AG09309 (cell line): ENCODE measurements around the gene COL1A1.

ENCODE experiments used
- DNase-seq: peaks from one replicate; pipeline ENCODE4 v3.0.0-alpha.2; 2010; ENCODE audit warnings: low read depth
- H3K4me3 ChIP-seq: 2 replicates; pipeline ENCODE4 v1.5.1; 2011; ENCODE audit warnings: mild to moderate bottlenecking, low read depth, low read length, moderate library complexity; ENCODE audit not compliant: control insufficient read depth
- CTCF ChIP-seq: IDR thresholded peaks from 2 replicates; pipeline ENCODE4 v1.5.1; 2011; ENCODE audit warnings: mild to moderate bottlenecking, low read depth, low read length, inconsistent platforms; ENCODE audit not compliant: insufficient read depth, control insufficient read depth; ENCODE audit errors: missing control alignments

Gene COL1A1

DNA sequence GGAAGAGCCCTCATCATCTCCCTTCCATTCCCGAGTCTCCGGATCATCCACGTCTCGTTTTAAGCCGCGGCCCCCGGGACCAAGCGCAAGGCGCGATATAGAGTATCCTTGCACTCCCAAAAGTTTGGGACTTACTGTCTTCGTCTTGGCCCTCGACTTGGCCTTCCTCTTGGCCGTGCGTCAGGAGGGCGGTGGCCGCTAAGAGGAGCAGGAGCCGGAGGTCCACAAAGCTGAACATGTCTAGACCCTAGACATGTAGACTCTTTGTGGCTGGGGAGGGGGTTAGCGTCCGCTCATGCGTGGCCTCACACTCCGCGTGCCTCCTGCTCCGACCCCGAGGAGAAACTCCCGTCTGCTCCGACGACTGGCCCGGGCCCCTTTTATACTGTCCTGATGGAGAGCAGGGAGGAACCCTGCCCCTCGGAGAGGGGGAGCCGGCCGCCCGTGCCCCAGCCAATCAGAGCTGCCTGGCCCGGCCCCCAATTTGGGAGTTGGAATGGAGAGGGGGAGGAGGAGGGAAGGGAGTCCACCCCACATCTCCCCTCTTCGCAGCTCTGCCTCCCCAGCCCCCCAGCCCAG lies at the start of gene COL1A1:
COL1A1 (minus strand) TSS at position 356 of the 579 bp plus-strand sequence; CDS start at position 238, 118 bp downstream.
- TF ChIP-seq CTCF = no peak
- peak within 1 kb of the TSS; percentile 97 for H3K4me3 ChIP-seq
- peak; percentile 85 for DNase-seq

DNA sequence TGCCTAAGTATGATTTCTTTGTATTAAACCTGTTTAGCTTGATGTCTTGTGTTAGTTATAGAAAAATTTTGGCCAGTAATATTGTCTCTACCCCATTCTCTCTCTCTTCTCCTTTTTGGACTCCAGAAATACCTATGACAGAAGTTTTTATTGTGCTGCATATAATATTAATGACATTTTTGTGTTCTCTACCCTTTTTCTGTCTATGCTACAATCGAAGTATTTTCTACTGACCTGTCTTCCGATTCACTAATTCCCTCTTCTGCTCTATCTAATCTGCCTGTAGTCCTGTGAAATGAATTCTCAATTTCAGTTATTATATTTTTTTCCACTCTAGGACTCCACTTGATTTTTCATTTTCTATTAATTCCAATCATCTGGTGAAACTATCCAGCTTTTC lies 46.8 kb upstream of the COL1A1 start:
- H3K4me3 ChIP-seq = no peak overlapping the region
- TF ChIP-seq CTCF = no peak
- DNase-seq = no peak

DNA sequence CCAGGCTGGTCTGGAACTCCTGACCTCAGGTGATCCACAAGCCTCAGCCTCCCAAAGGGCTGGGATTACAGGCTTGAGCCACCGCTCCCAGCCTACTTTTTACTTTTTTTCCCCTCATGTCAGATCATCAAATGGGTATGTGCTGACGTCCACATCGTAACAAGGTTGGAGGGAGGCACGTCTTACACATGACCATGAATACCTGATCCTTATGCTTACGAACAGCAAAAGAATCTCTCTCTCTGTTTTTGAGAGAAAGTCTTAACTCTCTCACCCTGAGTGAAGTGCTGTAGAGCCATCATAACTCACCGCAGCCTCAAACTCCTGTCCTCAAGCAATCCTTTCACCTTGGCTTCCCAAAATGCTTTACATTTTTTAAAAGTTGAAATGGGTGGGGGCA lies 43.3 kb upstream of the COL1A1 start:
- no peak for DNase-seq
- TF ChIP-seq CTCF = no peak
- no peak overlapping the region for H3K4me3 ChIP-seq

DNA sequence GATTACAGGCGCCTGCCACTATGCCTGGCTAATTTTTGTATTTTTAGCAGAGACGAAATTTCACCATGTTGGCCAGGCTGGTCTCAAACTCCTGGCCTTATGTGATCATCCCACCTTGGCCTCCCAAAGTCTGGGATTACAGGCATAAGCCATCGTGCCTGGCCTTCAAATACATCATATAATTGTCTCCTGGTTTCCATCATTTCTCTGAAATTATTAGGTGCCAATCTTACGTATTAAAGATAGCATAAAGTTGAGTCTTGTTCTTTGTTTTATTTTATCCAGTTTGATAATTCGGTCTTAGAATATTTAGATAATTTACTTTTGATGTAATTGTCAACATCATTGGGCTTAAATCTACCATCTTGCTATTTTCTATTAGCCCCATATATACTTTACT lies 40.0 kb upstream of the COL1A1 start:
- TF ChIP-seq CTCF = no peak
- no peak for DNase-seq
- no peak overlapping the region for H3K4me3 ChIP-seq

DNA sequence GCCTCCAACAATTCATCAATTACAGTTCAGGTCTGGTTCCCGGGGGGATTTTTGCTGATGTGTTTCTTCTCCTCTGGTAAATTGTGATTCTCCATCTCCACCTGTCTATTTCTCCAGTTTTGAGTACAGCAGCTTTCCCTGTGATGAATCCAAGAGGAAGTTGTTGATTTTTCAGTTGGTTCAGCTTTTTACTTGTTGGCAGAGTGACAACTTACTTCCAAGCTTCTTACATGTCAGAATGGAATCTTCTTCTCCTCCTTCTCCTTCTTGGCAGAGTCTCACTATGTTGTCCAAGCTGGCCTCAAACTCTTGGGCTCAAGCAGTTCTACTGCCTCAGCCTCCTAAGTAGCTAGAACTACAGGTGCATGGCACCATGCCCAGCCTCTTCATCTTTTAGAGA lies 39.4 kb upstream of the COL1A1 start:
- no peak for DNase-seq
- no peak overlapping the region for H3K4me3 ChIP-seq
- no peak for TF ChIP-seq CTCF

DNA sequence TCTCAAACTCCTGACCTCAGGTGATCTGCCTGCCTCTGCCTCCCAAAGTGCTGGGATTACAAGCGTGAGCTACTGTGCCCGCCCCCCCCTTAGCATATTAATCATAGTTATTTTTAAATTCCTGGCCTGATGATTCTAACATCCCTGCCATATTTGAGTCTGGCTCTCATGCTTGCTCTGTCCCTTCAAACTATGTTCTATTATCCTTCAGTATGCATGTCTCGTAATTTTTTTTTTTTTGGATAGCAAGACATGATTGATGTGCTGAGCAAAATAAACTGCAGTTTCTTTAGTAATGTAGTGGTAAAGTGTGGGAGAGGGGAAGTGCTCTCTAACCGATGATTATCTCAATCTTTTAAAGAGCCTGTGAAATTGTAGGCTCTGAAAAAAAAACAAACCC lies 38.5 kb upstream of the COL1A1 start:
- H3K4me3 ChIP-seq = no peak overlapping the region
- no peak for TF ChIP-seq CTCF
- no peak for DNase-seq

- no peak for TF ChIP-seq CTCF
- H3K4me3 ChIP-seq = no peak overlapping the region
- DNase-seq = no peak
These were observed 37.3 kb upstream of the COL1A1 start for GRCh38 chr17:50238601-50239280.
